ELR (cell line): Measurements from ENCODE around the gene CCDC179.

Source experiments
- DNase-seq: peaks from one replicate; pipeline ENCODE4 v3.0.0-alpha.2; 2015; ENCODE audit warnings: low read depth

Gene CCDC179

GRCh38 chr11:22807855-22808570, 52.3 kb downstream of the CCDC179 start:
- peak; percentile 33 for DNase-seq

DNA sequence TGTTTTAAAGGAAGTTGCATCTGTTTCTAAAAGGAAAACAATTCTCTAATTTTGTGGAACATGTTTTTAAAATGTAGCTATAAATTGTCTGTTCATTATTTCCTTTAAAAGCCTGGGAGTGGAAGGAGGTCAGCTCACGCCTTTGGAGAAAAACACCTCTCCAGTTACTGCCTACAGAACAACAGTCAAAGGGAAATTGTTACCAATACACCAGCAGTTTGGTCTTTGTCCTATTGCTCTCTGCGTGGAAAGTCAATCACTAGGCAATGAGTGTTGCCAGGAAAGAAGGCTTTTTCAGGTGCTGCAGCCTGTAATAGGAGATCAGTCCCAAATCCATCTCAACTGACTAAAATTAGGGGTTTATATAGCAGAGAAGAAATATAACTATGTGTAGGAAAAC, 52.9 kb downstream of the CCDC179 start:
- no peak for DNase-seq

- DNase-seq = no peak
Measured at GRCh38 chr11:22802861-22803260, 57.4 kb downstream of the CCDC179 start.

DNA sequence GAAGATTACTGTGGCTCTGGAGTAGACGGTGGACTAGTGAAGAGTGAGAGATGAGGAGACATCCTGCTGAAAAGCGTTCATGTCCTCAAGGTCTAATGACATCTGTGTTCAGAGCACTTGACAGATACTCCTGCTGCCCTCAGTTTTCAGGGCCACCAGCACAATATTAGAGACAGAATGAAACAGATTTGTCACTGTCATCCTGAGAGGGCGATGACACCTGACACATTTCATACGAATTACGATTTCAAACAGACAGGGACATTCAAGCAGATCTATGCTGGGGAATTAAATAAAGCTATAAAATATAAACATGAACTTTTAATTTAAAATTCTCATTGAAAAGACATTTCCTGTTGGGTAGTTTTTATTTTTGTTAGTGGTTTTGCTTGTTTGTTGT, 59.8 kb downstream of the CCDC179 start:
- no peak for DNase-seq

DNA sequence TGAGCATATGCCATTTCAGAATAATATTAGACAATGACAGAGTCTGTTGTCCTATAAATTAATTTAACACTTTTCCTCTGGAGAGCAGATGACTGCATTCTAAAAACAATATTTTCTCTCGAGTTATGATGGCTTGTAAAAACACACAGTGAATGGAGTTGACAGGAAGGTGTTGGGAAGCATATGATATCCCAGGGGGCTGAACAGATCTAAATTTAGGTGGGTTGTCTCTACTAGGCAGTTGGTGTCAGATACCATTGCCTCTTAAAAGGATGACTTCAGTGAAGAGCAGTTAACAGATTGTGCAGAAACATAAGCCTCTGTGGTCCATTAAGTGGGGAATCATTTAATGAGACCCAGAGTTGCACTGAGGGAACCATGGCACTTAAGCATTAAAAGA, 61.4 kb downstream of the CCDC179 start:
- no peak for DNase-seq

- no peak for DNase-seq
Measured at GRCh38 chr11:22797047-22797446, 63.2 kb downstream of the CCDC179 start.
